CD4-positive, alpha-beta T cell treated with Interleukin-17A for 1 hour (primary cell): Measurements from ENCODE around the gene CADM1.

Experiments used
- DNase-seq: peaks from one replicate; pipeline ENCODE4 v3.0.0-alpha.2; 2020

CADM1 gene

DNA sequence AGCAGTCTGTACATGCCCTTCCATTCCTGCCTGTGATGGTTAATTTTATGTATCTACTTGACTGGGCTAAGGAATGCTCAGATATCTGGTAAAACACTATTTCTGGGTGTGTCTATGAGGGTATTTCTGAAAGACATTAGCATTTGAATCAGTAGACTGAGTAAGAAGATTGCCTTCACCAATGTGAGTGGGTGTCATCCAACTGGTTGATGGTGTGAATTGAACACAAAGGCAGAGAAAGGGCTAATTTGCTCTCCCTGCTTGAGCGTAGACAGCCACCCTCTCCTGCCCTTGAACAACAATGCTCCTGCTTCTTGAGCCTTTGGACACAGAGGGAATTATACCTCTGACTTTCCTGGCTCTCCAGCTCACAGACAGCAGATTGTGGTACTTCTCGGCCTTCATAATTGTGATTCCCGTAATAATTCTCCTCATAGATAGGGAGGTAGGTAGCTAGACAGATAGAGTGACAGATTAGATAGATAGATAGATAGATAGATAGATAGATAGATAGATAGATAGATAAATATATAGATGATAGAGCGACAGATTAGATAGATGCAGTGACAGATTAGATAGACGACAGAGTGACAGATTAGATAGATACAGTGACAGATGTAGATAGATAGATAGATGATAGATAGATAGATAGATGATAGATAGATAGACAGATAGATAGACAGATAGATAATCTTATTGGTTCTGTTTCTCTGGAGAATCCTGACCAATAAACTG is 370.6 kb downstream of the CADM1 start:
- no peak for DNase-seq

GRCh38 chr11:115132436-115133228 is 371.6 kb downstream of the CADM1 start:
- DNase-seq = no peak

DNA sequence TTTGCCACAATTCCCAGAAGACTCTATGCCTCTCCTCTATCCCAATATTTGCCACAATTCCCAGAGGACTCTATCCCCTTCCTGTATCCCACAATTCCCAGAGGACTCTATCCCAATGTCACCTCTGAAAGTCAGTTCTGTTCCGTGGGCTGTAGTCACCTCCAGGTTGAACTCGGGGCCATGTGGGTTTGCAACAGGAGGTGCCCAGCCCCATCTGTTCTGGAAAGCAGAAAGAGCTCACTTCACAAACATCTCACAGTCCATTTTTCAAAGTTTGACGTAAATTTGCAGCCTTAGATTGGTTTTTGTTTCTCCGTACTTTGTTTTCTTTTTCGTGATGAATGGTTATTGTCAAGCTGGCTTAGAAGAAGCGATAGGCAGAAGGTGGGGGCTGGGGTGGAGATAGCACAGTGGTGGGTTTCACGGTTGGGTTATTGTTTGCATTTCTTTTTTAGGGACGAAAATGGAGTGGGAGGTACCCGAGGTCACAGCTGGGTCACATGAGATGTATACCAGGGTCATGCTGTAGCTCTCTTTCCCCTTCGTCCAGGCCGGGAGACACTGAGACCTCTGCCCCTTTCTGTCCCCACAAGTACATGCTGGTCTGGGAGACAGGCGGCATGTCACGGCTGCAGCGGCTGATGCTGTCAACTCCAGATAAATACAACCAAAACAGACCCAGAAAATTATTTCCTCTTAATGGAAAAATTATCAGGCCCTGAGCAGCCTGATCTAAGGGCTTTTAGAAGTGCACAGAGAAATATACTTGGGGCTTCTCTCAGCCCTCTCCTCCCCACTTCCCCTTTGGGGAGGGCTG is 374.5 kb downstream of the CADM1 start:
- DNase-seq = no peak

GRCh38 chr11:115128226-115128625 is 376.0 kb downstream of the CADM1 start:
- no peak for DNase-seq

DNA sequence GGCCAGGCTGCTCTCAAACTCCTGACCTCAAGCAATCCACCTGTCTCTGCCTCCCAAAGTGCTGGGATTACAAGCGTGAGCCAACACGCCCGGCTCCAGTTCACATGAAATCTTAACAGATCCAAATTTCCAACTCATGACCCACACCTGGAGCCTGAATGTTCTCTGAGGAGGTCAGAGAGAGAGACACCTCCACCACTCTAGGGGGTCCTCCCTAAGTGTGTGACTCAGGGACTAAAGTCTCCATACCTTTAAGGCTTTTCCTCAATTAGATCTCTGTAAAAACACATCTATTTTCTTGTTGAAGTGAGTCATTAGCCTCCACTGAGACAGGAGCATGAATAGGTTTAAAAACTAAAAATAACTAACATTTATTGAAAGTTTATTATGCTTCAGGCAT is 376.4 kb downstream of the CADM1 start:
- DNase-seq = no peak

DNA sequence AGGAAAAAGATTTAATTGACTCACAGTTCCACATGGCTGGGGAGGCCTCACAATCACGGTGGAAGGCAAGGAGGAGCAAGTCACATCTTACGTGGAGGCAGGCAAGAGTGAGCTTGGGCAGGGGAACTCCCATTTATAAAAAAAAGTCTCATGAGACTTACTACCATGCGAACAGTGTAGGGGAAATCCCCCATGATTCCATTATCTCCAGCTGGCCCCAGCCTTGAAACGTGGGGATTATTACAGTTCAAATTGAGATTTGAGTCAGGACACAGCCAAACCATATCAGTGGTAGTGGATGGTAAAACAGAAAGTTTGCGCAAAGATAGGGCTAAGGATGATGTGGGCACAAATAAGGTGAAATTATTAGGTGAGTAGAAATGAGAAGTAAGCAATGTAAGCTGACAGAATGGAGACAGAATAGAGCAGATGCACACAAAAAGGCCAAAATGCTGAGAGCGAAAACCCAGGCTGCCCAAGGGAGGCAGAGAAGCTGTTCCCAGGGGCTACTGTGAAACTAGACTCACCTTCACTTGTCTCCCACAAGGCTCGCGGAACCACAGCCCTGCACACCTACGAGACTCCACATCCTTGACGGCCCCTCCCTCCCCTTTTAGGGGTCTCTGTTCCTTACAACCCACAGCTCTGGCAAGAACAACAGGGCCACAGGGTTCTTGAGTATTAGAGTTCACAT is 377.6 kb downstream of the CADM1 start:
- DNase-seq = no peak

DNA sequence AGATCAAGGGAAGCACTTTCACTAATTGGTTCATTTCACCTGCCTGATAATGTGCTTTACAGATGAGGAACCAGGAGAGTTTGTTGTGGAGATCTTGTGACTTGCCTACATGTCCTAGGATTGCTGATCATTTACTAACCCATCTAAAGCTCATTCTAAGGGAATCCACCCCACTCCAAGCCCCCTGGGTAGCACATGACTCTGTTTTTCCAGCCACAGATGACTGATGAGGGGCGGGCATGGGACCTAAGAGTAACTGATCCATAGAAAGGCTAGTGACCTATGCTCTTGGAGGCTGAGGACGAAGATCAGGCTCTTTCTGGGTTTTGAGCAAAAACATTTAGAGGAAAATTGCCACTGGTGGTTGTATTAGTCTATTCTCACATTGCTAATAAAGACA is 378.1 kb downstream of the CADM1 start:
- DNase-seq = no peak

DNA sequence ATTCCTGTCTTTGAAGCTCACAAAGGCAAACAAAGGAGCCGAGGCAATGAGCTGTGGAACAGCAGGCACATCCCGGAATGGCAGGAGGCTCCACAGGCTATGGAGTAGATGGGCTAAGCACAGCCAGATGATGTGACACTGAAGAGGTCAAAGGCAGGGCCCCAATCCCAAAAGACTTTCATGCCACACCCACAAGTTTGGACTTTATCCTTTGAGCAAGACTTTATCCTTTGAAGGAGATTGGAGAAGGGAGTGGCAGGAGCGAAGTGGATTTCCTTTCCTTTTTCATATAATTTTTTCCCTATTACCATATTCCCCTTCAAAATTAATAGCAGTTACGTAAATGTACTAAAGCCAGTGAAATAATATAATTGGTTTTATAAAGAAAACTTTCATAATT is 379.4 kb downstream of the CADM1 start:
- DNase-seq = no peak

DNA sequence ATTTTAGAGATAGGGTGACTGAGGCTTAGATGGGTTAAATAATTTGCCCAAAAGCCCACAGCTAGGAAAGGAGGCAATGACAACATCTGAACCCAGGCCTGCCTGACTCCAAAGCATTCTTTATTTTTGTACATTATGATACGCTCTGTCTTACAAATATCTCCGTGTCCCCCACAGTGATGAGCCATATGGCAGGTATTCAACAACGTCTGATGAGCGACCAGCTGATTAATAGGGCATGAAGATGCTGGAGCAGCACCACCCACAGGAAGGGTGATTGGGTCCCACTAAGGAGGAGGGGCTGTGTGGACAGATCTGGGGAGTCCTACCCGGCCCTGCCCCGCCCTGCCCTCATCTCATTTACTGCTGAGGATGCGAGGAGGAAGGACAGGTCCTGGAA is 380.6 kb downstream of the CADM1 start:
- DNase-seq = no peak

DNA sequence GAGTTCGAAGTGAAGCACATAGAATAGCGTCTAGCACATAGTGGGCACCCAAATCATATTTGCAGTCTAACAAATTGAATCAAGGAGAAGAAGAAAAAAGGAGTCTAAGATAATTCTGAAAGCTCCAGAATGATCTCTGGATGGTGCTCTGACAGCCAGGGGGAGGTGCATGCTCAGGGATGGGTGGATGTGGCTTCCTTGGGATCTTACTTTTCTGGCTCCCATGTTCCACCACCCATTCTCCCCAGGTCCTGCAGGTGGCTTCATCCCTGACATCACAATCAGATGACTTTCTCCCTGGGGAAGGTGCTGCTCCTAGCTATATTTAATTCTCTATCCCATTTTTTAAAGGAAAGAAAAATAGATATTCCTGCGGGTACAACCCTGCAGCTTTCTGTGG is 381.9 kb downstream of the CADM1 start:
- DNase-seq = no peak
